Measurements from ENCODE around the gene SEC14L6.

The SEC14L6 gene

GRCh38 chr22:30511109-30511508 is 35.4 kb downstream of the SEC14L6 start:
- no peak overlapping the region for H3K27ac ChIP-seq
- no peak for DNase-seq (ENCODE audit: low spot score)
- ChIA-PET POLR2A (ENCODE audit: low non-redundant PET) (no interaction called here), CTCF (interaction anchor here (0.7 kb wide), 1 partner anchor 1199 kb away, joined by 7 read pairs; no protein-coding TSS in a partner anchor)
- no peak for TF ChIP-seq CTCF (conservative IDR thresholded peaks at IDR 0.05; ENCODE audit: low read depth)

- DNase-seq (ENCODE audit: low spot score) = no peak
- H3K27ac ChIP-seq = no peak overlapping the region
- CTCF ChIA-PET = interaction anchor here (0.7 kb wide), 1 partner anchor 872 kb away, joined by 3 read pairs; no protein-coding TSS in a partner anchor
- TF ChIP-seq CTCF (conservative IDR thresholded peaks at IDR 0.05; ENCODE audit: low read depth) = no peak
- POLR2A ChIA-PET (ENCODE audit: low non-redundant PET) = no interaction called here
Observed at GRCh38 chr22:30508216-30508615, 38.3 kb downstream of the SEC14L6 start.

GRCh38 chr22:30507670-30508069 is 38.9 kb downstream of the SEC14L6 start:
- H3K27ac ChIP-seq = no peak overlapping the region
- no peak for DNase-seq (ENCODE audit: low spot score)
- ChIA-PET CTCF (interaction anchor here (0.7 kb wide), 1 partner anchor 872 kb away, joined by 3 read pairs; no protein-coding TSS in a partner anchor), POLR2A (ENCODE audit: low non-redundant PET) (no interaction called here)
- TF ChIP-seq CTCF (conservative IDR thresholded peaks at IDR 0.05; ENCODE audit: low read depth) = no peak

GRCh38 chr22:30506507-30506968 is 40.0 kb downstream of the SEC14L6 start:
- ChIA-PET POLR2A (ENCODE audit: low non-redundant PET) (no interaction called here), CTCF (interaction anchor here (0.6 kb wide), 1 partner anchor 623 kb away, joined by 3 read pairs; no protein-coding TSS in a partner anchor)
- no peak for TF ChIP-seq CTCF (conservative IDR thresholded peaks at IDR 0.05; ENCODE audit: low read depth)
- no peak for DNase-seq (ENCODE audit: low spot score)
- H3K27ac ChIP-seq = no peak overlapping the region

GRCh38 chr22:30503551-30503950 is 43.0 kb downstream of the SEC14L6 start:
- POLR2A ChIA-PET (ENCODE audit: low non-redundant PET) = no interaction called here
- CTCF ChIA-PET = interaction anchor here (0.6 kb wide), 1 partner anchor 9 kb away, joined by 4 read pairs; no protein-coding TSS in a partner anchor
- H3K27ac ChIP-seq = no peak overlapping the region
- no peak for DNase-seq (ENCODE audit: low spot score)
- TF ChIP-seq CTCF (conservative IDR thresholded peaks at IDR 0.05; ENCODE audit: low read depth) = no peak

GRCh38 chr22:30502911-30503310 is 43.6 kb downstream of the SEC14L6 start:
- no peak for TF ChIP-seq CTCF (conservative IDR thresholded peaks at IDR 0.05; ENCODE audit: low read depth)
- no peak overlapping the region for H3K27ac ChIP-seq
- CTCF ChIA-PET = no interaction called here
- POLR2A ChIA-PET (ENCODE audit: low non-redundant PET) = no interaction called here
- DNase-seq (ENCODE audit: low spot score) = no peak
